GM08714 (cell line): ENCODE results near the gene HDGFL2.
"Not testable (repeated sequence)": the region's sequence is repeated elsewhere in the genome, so short reads cannot be mapped to it uniquely, and the experiment has no call there.

Source experiments
- H3K4me3 ChIP-seq: fragments of 200-500 bp; sonication (Bioruptor generic); 2 replicates; pipeline ENCODE4 v1.5.1; 2014; ENCODE audit warnings: mild to moderate bottlenecking, low read length, inconsistent platforms
- ZNF274 ChIP-seq: IDR thresholded peaks from 2 replicates; pipeline ENCODE4 v1.6.1; 2012; ENCODE audit warnings: mild to moderate bottlenecking, low read depth, low read length

HDGFL2 gene

DNA sequence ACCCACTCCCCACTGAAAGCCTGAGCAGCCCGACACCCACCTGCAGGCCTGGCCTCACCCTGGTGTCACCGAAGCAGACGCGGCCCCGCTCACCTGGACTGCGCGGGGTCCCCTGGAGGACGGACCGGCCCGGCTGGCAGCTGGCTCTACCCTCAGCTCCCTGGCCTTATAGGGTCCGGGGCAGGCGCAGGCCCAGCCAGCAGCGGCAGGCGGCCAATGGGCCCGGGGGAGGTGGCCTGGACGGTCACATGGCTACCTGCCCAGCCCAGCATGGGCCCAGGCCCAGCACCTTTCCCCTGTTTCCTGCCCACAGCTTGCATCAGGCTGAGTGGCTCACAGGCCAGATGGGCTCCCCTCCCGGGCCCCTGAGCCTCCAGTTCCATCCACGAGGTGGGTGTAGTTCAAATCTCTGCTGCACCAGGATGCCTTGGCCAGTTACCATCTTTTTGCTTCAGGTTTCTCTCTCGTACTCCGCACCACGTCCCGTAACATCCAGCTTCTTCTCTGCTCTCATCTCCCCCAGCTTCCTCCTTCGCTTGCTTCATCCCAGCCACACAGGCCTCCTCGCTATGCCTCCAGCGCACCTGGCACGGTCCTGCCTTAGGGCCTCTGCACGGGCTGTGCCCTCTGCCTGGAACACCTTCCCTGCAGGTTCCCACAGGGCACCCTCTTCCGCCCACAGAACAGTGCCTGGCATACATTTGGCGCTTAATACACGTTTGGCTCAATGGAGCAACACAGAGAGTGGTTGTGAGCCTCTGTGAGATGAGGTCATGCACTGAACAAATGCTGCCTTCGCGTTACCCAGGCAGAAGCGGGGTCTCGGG lies 46.5 kb downstream of the HDGFL2 start, which contains the start of gene PLIN4:
Gene PLIN4, minus strand, starts transcription at position 142 of the 827 bp plus-strand sequence. CDS start 214 bp downstream, outside the sequence.
- no peak within 1 kb of the TSS for H3K4me3 ChIP-seq

GRCh38 chr19:4519172-4519496 lies 47.0 kb downstream of the HDGFL2 start:
- no peak overlapping the region for H3K4me3 ChIP-seq
- no peak for TF ChIP-seq ZNF274

More for the DNA sequence above, 46.5 kb downstream of the HDGFL2 start, which contains the start of gene PLIN4:
- no peak for TF ChIP-seq ZNF274

DNA sequence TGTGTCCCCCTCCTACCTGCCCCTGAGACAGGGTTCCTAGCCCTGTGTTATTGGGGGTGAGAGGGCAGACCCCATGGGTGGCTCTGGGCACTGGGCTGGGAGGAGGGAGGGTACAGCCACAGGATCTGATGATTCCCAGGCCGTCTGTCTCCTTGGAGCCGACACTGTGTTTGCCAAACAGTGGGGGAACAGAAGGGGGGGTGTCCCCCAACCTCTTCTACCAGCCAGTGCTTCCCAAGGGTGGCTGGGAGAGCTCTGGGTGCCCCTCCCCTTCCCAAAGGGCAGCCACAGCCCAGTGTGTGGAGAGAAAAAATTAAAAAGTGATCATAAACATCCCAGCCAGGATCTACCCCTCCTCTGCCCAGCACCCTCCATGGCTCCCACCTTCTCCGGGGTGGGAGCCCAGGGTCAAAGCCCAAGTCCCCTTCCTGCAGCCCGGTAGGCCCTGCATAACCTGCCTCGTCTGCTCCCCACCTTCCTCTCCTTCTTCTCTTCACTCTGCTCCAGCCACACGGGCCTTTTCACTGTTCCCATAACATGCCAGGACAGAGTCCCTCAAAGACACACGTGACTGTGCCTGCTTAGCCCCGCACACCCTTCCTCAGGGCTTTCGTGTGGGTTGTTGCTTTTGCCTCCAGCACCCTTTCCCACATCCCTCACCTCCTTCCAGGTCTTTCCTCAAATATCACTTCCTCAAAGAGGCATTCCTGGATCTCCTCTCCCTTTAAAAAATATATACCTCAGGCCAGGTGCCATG lies 47.6 kb downstream of the HDGFL2 start:
- H3K4me3 ChIP-seq: no peak overlapping the region
- no peak for TF ChIP-seq ZNF274

GRCh38 chr19:4521170-4521887 lies 49.2 kb downstream of the HDGFL2 start:
- no peak for TF ChIP-seq ZNF274
- H3K4me3 ChIP-seq: no peak overlapping the region

DNA sequence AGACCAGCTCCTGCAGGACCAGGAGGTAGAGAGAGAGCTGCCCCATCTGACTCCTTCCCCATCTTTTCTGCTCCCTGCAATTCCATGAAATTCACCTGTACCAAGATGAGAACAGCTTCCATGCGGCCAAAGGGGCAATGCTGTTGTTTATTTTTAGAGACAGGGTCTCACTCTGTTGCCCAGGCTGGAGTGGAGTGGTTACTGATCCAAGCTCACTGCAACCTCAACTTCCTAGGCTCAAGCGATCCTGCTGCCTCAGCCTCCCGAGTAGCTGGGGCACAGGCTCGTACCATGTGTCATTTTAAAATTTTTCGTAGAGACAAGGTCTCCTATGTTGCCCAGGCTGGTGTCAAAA lies 49.8 kb downstream of the HDGFL2 start:
- no peak for TF ChIP-seq ZNF274
- no peak overlapping the region for H3K4me3 ChIP-seq

- no peak overlapping the region for H3K4me3 ChIP-seq
- TF ChIP-seq ZNF274: no peak
Observed at GRCh38 chr19:4522291-4523002, 50.4 kb downstream of the HDGFL2 start.

GRCh38 chr19:4523306-4524110 lies 51.4 kb downstream of the HDGFL2 start:
- no peak for TF ChIP-seq ZNF274
- no peak overlapping the region for H3K4me3 ChIP-seq

GRCh38 chr19:4524808-4525562 lies 52.9 kb downstream of the HDGFL2 start:
- no peak for TF ChIP-seq ZNF274
- no peak overlapping the region for H3K4me3 ChIP-seq

DNA sequence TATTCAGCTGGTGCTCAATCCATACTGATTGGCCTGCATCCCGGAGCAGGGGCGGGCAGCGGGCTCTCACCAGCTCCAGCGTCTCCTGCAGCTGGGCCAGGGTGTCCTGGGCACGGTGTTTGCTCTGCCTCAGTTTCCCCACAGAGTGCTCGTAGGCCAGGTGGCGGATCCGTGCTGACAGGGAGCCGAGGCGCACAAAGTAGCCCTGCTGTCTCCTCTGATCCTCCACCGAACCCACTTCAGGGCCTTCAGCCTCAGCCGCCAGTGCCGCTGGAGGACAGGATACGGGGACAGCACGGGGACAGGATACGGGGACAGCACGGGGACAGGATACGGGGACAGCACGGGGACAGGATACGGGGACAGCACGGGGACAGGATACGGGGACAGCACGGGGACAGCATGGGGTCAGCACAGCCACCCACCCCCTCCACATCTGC lies 53.5 kb downstream of the HDGFL2 start:
- TF ChIP-seq ZNF274: no peak
- no peak overlapping the region for H3K4me3 ChIP-seq

- not testable (repeated sequence) for H3K4me3 ChIP-seq
Observed at GRCh38 chr19:4527377-4527776, 55.3 kb downstream of the HDGFL2 start.

DNA sequence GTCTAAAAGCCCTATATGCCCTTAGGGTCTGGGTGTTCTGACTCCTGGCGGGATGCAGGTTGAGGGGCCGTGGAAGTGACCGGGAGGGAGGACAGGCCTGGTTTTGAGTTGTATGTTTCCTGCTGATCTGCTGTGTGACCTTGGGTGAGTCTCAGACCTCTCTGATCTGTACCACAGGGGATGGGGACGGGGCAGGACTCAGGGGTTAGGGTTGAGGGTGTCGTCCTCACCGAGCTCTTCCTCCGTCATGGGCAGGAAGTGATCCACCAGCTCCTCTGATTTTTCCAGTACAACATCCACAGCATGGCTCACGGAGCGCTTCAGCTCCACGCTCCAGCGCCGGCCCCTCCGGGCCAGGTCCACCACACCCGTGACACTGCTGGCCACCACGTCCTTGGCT lies 56.7 kb downstream of the HDGFL2 start:
- TF ChIP-seq ZNF274: no peak

GRCh38 chr19:4529924-4530522 lies 57.9 kb downstream of the HDGFL2 start:
- H3K4me3 ChIP-seq: no peak overlapping the region
- TF ChIP-seq ZNF274: no peak

More for the DNA sequence above, 56.7 kb downstream of the HDGFL2 start:
- H3K4me3 ChIP-seq: no peak overlapping the region

- no peak overlapping the region for H3K4me3 ChIP-seq
- TF ChIP-seq ZNF274: no peak
Observed at GRCh38 chr19:4531562-4532165, 59.6 kb downstream of the HDGFL2 start.
